PC-3 (cell line): ENCODE measurements around the gene SH3PXD2A. TPM values are rescaled to one million over a fixed set of nuclear protein-coding genes. Genes with fewer than 3 reads are reported as not detected.
A peak's percentile ranks its signal among the peaks of the same experiment; 100 is the strongest.

Experiments used
- ATAC-seq: fragments of 200-7000 bp; cut with Tn5 transposase; 2 replicates; pipeline ENCODE4 v1.9.1; 2020; ENCODE audit warnings: mild to moderate bottlenecking, moderate library complexity
- BruUV-seq: library from RNA; stranded (reverse); fragments of 400-500 nt; replicated peaks from 2 replicates; lab custom pipeline; 2021; lab: Mats Ljungman, UMichigan
- CTCF ChIA-PET: fragments of 300-600 bp; sonication (Branson Sonifier 250); formaldehyde crosslinking; loops from one replicate; lab custom pipeline; 2022; ENCODE audit warnings: antibody characterized with exemption; lab: Charles Lee
- POLR2A ChIA-PET: fragments of 300-600 bp; sonication (Branson Sonifier 250); formaldehyde crosslinking; loops from one replicate; lab custom pipeline; 2022; ENCODE audit warnings: antibody characterized with exemption; ENCODE audit not compliant: unreplicated experiment; lab: Charles Lee
- DNase-seq: peaks from one replicate; pipeline ENCODE4 v3.0.0-alpha.2; 2015
- H2AFZ ChIP-seq: fragments of 300-600 bp; sonication (generic); 2 replicates; pipeline ENCODE4 v1.6.0; 2016; ENCODE audit warnings: antibody characterized with exemption, low read length
- H3F3A ChIP-seq: fragments of 300-600 bp; sonication (generic); one replicate; pipeline ENCODE4 v1.6.0; 2017; ENCODE audit warnings: antibody characterized with exemption, low read length, control low read depth, mild to moderate bottlenecking; ENCODE audit not compliant: unreplicated experiment
- H3K27ac ChIP-seq: fragments of 300-600 bp; sonication (generic); 2 replicates; pipeline ENCODE4 v1.5.1; 2016; ENCODE audit warnings: mild to moderate bottlenecking, low read length
- H3K27me3 ChIP-seq: fragments of 300-600 bp; sonication (generic); 2 replicates; pipeline ENCODE4 v1.6.1; 2016; ENCODE audit warnings: low read length, mixed read lengths
- H3K36me3 ChIP-seq: fragments of 300-600 bp; sonication (generic); 2 replicates; pipeline ENCODE4 v1.6.1; 2016; ENCODE audit warnings: low read depth, mixed run types, low read length, mixed read lengths
- H3K4me1 ChIP-seq: fragments of 300-600 bp; sonication (generic); 2 replicates; pipeline ENCODE4 v1.5.1; 2016; ENCODE audit warnings: low read length; ENCODE audit not compliant: insufficient read depth
- H3K4me2 ChIP-seq: fragments of 300-600 bp; sonication (generic); 2 replicates; pipeline ENCODE4 v1.6.0; 2016; ENCODE audit warnings: low read length
- H3K4me3 ChIP-seq: fragments of 300-600 bp; sonication (generic); 2 replicates; pipeline ENCODE4 v1.5.1; 2016; ENCODE audit warnings: mild to moderate bottlenecking, low read length, mixed read lengths
- H3K79me2 ChIP-seq: fragments of 300-600 bp; sonication (generic); 2 replicates; pipeline ENCODE4 v1.6.1; 2017; ENCODE audit warnings: low read length, mixed read lengths
- H3K9ac ChIP-seq: fragments of 300-600 bp; sonication (generic); 2 replicates; pipeline ENCODE4 v1.6.0; 2016; ENCODE audit warnings: mild to moderate bottlenecking, low read length
- H3K9me2 ChIP-seq: fragments of 300-600 bp; sonication (generic); replicated peaks from 2 replicates; pipeline ENCODE4 v1.6.1; 2016; ENCODE audit warnings: mixed run types, low read length, mixed read lengths
- H3K9me3 ChIP-seq: fragments of 300-600 bp; sonication (generic); 2 replicates; pipeline ENCODE4 v1.6.1; 2016; ENCODE audit warnings: low read length, mixed read lengths
- H4K20me1 ChIP-seq: fragments of 300-600 bp; sonication (generic); 2 replicates; pipeline ENCODE4 v1.6.1; 2016; ENCODE audit warnings: low read length, mixed read lengths
- CTCF ChIP-seq: fragments of 300-600 bp; sonication (generic); conservative IDR thresholded peaks from 2 replicates; pipeline ENCODE4 v1.5.1; 2017; ENCODE audit warnings: antibody characterized with exemption, low read depth, mild to moderate bottlenecking, low read length
- EZH2 ChIP-seq: fragments of 300-600 bp; sonication (generic); IDR thresholded peaks from one replicate; pipeline ENCODE4 v1.6.1; 2017; ENCODE audit warnings: antibody characterized with exemption, mild to moderate bottlenecking, low read length; ENCODE audit not compliant: unreplicated experiment
- EZH2phosphoT487 ChIP-seq: fragments of 300-600 bp; sonication (generic); IDR thresholded peaks from 2 replicates; pipeline ENCODE4 v1.6.1; 2018; ENCODE audit warnings: mild to moderate bottlenecking, antibody characterized with exemption, low read length, borderline replicate concordance
- intact Hi-C: fragments of 100-400 bp; cut with micrococcal nuclease; formaldehyde crosslinking; loops from 2 replicates; pipeline ENCODE4 v1.9.0; 2023
- total RNA-seq: library from RNA; depleted of rRNA; stranded (reverse); fragments of >200 nt; gene quantifications from 2 replicates; pipeline ENCODE4 v1.2.3, GENCODE V29; 2014

The SH3PXD2A gene
- total RNA-seq, 1 experiment from 2014 or later: 3.4 TPM

GRCh38 chr10:103564776-103565520 is 290.4 kb downstream of the SH3PXD2A start:
- H3K9me3 ChIP-seq: no peaks in the 10 kb centered on the region
- no peaks in the 10 kb centered on the region for H3K36me3 ChIP-seq
- no peaks in the 10 kb centered on the region for H3K79me2 ChIP-seq
- no peaks in the 10 kb centered on the region for H3F3A ChIP-seq
- no peak overlapping the region for H3K4me3 ChIP-seq
- no peak overlapping the region for H2AFZ ChIP-seq
- intact Hi-C loops: no loop called here
- no peak overlapping the region for H3K9ac ChIP-seq
- no peak overlapping the region for H3K27ac ChIP-seq
- ChIA-PET POLR2A (no interaction called here), CTCF (no interaction called here)
- H3K9me2 ChIP-seq: no peaks in the 10 kb centered on the region
- ATAC-seq: no peak
- no peaks in the 10 kb centered on the region for H3K4me1 ChIP-seq
- H3K4me2 ChIP-seq: no peak overlapping the region
- TF ChIP-seq CTCF (peak; percentile 78), EZH2phosphoT487 (no peak)
- DNase-seq: peak; percentile 23
- BruUV-seq: no TSS peak
- H3K27me3 ChIP-seq: no peaks in the 10 kb centered on the region
- H4K20me1 ChIP-seq: no peaks in the 10 kb centered on the region

- POLR2A ChIA-PET: no interaction called here
These were observed 291.3 kb downstream of the SH3PXD2A start for GRCh38 chr10:103564116-103564501.

More at GRCh38 chr10:103564116-103564501, 291.3 kb downstream of the SH3PXD2A start:
- no peaks in the 10 kb centered on the region for H3K79me2 ChIP-seq
- H3K27me3 ChIP-seq: no peaks in the 10 kb centered on the region
- no peaks in the 10 kb centered on the region for H3K4me1 ChIP-seq
- H3K9ac ChIP-seq: no peak overlapping the region
- no peak for DNase-seq
- H3K27ac ChIP-seq: no peak overlapping the region
- H2AFZ ChIP-seq: no peak overlapping the region
- intact Hi-C loops: no loop called here
- ATAC-seq: no peak
- H3K9me2 ChIP-seq: no peaks in the 10 kb centered on the region
- BruUV-seq: no TSS peak
- H3K4me2 ChIP-seq: no peak overlapping the region
- no peaks in the 10 kb centered on the region for H4K20me1 ChIP-seq
- H3K36me3 ChIP-seq: no peaks in the 10 kb centered on the region
- H3K4me3 ChIP-seq: no peak overlapping the region
- TF ChIP-seq EZH2 (no peak), EZH2phosphoT487 (no peak), CTCF (no peak)
- no peaks in the 10 kb centered on the region for H3F3A ChIP-seq
- no peaks in the 10 kb centered on the region for H3K9me3 ChIP-seq
- CTCF ChIA-PET: no interaction called here
